Measurements from ENCODE around the gene VEZF1.

DNA sequence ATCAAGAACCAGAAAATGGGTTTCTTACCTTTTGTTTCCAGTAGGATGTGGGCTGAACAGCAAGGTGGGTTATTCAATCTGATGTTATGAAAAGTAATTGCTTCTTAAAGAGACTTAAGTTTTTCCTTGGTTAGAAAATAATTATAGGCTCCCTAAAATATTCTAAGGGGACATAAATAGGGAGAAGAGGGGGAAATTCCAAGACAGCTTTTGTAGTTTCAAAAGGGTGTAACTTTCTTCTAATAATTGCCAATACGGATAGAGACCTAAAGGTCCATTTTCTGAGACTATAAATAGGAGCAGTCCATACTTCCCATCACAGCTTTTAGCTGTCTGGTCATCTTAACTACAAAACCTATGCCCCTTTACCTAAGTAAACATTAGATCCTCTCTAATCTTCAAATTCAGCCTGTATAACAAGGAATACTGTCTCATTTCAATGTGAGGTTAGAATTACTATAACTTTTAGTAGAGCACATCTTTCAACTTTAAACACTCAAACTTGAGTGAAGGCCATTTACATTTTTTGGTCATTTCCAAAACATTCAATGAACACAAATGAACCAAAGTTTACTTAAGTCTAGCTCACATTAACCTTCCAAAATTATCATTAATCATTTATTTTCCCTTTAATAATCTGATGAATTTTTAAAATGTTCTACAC, 13.5 kb upstream of the VEZF1 start:
- TF ChIP-seq, protein P1, sequence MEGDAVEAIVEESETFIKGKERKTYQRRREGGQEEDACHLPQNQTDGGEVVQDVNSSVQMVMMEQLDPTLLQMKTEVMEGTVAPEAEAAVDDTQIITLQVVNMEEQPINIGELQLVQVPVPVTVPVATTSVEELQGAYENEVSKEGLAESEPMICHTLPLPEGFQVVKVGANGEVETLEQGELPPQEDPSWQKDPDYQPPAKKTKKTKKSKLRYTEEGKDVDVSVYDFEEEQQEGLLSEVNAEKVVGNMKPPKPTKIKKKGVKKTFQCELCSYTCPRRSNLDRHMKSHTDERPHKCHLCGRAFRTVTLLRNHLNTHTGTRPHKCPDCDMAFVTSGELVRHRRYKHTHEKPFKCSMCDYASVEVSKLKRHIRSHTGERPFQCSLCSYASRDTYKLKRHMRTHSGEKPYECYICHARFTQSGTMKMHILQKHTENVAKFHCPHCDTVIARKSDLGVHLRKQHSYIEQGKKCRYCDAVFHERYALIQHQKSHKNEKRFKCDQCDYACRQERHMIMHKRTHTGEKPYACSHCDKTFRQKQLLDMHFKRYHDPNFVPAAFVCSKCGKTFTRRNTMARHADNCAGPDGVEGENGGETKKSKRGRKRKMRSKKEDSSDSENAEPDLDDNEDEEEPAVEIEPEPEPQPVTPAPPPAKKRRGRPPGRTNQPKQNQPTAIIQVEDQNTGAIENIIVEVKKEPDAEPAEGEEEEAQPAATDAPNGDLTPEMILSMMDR (IDR thresholded peaks at IDR 0.05; ENCODE audit: low read depth, low read length) = no peak
- no peak for TF ChIP-seq EZH2phosphoT487 (IDR thresholded peaks at IDR 0.05; ENCODE audit: low read depth)

All from OCI-LY3 (cell line).